SU-DHL-6 (cell line): ENCODE data around the gene RRAS2.
A peak's percentile ranks its signal among the peaks of the same experiment; 100 is the strongest.

Source experiments
- H2AFZ ChIP-seq: fragments of 200-600 bp; sonication (generic); 2 replicates; pipeline ENCODE4 v1.6.1; 2014; ENCODE audit warnings: low read depth, mild to moderate bottlenecking, moderate library complexity, mixed read lengths, antibody characterized with exemption, low read length; ENCODE audit not compliant: severe bottlenecking
- H3F3A ChIP-seq: fragments of 200-600 bp; shearing (Covaris generic); 2 replicates; pipeline ENCODE4 v1.6.0; 2016; ENCODE audit warnings: antibody characterized with exemption, mild to moderate bottlenecking; ENCODE audit not compliant: insufficient read depth
- H3K27ac ChIP-seq: fragments of 200-600 bp; sonication (generic); 2 replicates; pipeline ENCODE4 v1.5.1; 2016; ENCODE audit warnings: low read depth, mild to moderate bottlenecking, low read length, moderate library complexity, mixed read lengths
- H3K27me3 ChIP-seq: fragments of 200-600 bp; sonication (generic), shearing (Covaris generic); 2 replicates; pipeline ENCODE4 v1.6.0; 2014; ENCODE audit warnings: mild to moderate bottlenecking, low read length
- H3K36me3 ChIP-seq: fragments of 200-600 bp; sonication (generic); 2 replicates; pipeline ENCODE4 v1.6.1; 2014; ENCODE audit warnings: mild to moderate bottlenecking, low read length, mixed read lengths
- H3K4me2 ChIP-seq: fragments of 300-600, 200-600 bp; shearing (Covaris generic), sonication (generic); 2 replicates; pipeline ENCODE4 v1.6.0; 2014; ENCODE audit warnings: low read length, low read depth, mild to moderate bottlenecking; ENCODE audit not compliant: poor library complexity, severe bottlenecking
- H3K4me3 ChIP-seq: fragments of 200-600 bp; sonication (generic); 2 replicates; pipeline ENCODE4 v1.5.1; 2014; ENCODE audit warnings: antibody characterized with exemption, low read length, mild to moderate bottlenecking, mixed read lengths; ENCODE audit not compliant: insufficient read depth, poor library complexity, severe bottlenecking
- H3K79me2 ChIP-seq: fragments of 200-600 bp; sonication (generic); 2 replicates; pipeline ENCODE4 v1.6.1; 2014; ENCODE audit warnings: mild to moderate bottlenecking, low read length, moderate library complexity; ENCODE audit not compliant: insufficient read depth
- H3K9ac ChIP-seq: fragments of 200-600 bp; sonication (generic); 2 replicates; pipeline ENCODE4 v1.7.0; 2014; ENCODE audit warnings: mild to moderate bottlenecking, low read length
- H3K9me2 ChIP-seq: fragments of 200-600 bp; sonication (generic); replicated peaks from 2 replicates; pipeline ENCODE4 v1.6.1; 2014; ENCODE audit warnings: low read length; ENCODE audit not compliant: insufficient read depth
- H3K9me3 ChIP-seq: fragments of 200-600 bp; sonication (generic); 2 replicates; pipeline ENCODE4 v1.6.1; 2014; ENCODE audit warnings: low read length, mixed read lengths; ENCODE audit not compliant: insufficient read depth
- H4K20me1 ChIP-seq: fragments of 200-600 bp; sonication (generic); 2 replicates; pipeline ENCODE4 v1.6.1; 2014; ENCODE audit warnings: low read depth, mild to moderate bottlenecking, antibody characterized with exemption, low read length, moderate library complexity, mixed read lengths
- CTCF ChIP-seq: fragments of 200-600 bp; sonication (generic); IDR thresholded peaks from one replicate; pipeline ENCODE4 v1.5.1; 2017; ENCODE audit warnings: antibody characterized with exemption, mild to moderate bottlenecking, low read length, moderate library complexity; ENCODE audit not compliant: insufficient read depth, poor library complexity, severe bottlenecking
- EZH2phosphoT487 ChIP-seq: fragments of 200-600 bp; sonication (generic), shearing (Covaris generic); conservative IDR thresholded peaks from 2 replicates; pipeline ENCODE4 v1.6.1; 2018; ENCODE audit warnings: mild to moderate bottlenecking, antibody characterized with exemption, low read length, moderate library complexity, mixed read lengths

The RRAS2 gene

GRCh38 chr11:14259878-14260277, 99.1 kb downstream of the RRAS2 start:
- no peak overlapping the region for H3K9ac ChIP-seq
- no peak overlapping the region for H3K4me2 ChIP-seq
- no peaks in the 10 kb centered on the region for H3K36me3 ChIP-seq
- H3F3A ChIP-seq, result peaks cover 46% of the 10 kb centered on the region
- no peak overlapping the region for H3K4me3 ChIP-seq
- TF ChIP-seq EZH2phosphoT487 (no peak), CTCF (no peak)
- H3K79me2 ChIP-seq, result no peaks in the 10 kb centered on the region
- no peak overlapping the region for H3K27ac ChIP-seq
- no peaks in the 10 kb centered on the region for H4K20me1 ChIP-seq
- H3K27me3 ChIP-seq, result no peaks in the 10 kb centered on the region
- no peak overlapping the region for H2AFZ ChIP-seq
- H3K9me3 ChIP-seq, result no peaks in the 10 kb centered on the region
- no peaks in the 10 kb centered on the region for H3K9me2 ChIP-seq

- H3K4me3 ChIP-seq, result no peak overlapping the region
- H3K9me2 ChIP-seq, result no peaks in the 10 kb centered on the region
- no peaks in the 10 kb centered on the region for H3K79me2 ChIP-seq
- H3K4me2 ChIP-seq, result no peak overlapping the region
- no peak overlapping the region for H2AFZ ChIP-seq
- no peaks in the 10 kb centered on the region for H3K9me3 ChIP-seq
- no peaks in the 10 kb centered on the region for H3K36me3 ChIP-seq
- H4K20me1 ChIP-seq, result no peaks in the 10 kb centered on the region
- H3K27ac ChIP-seq, result no peak overlapping the region
- TF ChIP-seq CTCF, result peak; percentile 8
- TF ChIP-seq EZH2phosphoT487, result no peak
- H3K9ac ChIP-seq, result no peak overlapping the region
- peaks cover 40% of the 10 kb centered on the region for H3F3A ChIP-seq
- H3K27me3 ChIP-seq, result no peaks in the 10 kb centered on the region
These were observed 99.7 kb downstream of the RRAS2 start for GRCh38 chr11:14259186-14259784.

- Histone ChIP-seq H3K4me3 (no peak overlapping the region), H4K20me1 (no peaks in the 10 kb centered on the region), H3K36me3 (no peaks in the 10 kb centered on the region), H3K9me3 (no peaks in the 10 kb centered on the region), H3K79me2 (no peaks in the 10 kb centered on the region), H2AFZ (no peak overlapping the region), H3K27me3 (no peaks in the 10 kb centered on the region), H3K9ac (no peak overlapping the region), H3K27ac (no peak overlapping the region), H3K9me2 (no peaks in the 10 kb centered on the region), H3F3A (peaks cover 35% of the 10 kb centered on the region), H3K4me2 (no peak overlapping the region)
- TF ChIP-seq CTCF (no peak), EZH2phosphoT487 (no peak)
These were observed 100.6 kb downstream of the RRAS2 start for GRCh38 chr11:14258221-14258935.
